ENCODE data around the gene C10orf120.

DNA sequence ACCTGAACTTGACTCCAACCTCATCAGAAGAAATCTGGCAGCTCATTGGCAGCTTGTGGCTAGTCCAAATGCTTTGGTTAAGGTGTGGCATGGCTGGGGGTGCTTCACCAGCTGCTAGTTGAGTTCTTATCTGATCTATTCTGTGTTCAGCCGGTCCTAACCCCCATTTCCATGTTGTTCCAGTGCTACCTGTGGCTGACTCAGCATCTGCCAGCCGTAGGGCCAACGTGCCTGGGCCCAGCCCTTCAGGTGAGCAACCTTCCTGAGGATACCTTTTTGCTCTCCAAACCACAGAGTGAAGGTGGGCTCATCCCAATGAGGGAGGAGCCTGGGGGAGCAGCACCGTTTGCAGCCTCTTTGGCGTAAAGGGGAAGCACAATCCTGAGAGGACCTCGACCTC lies 46.8 kb upstream of the C10orf120 start:
- TF ChIP-seq, protein P1, sequence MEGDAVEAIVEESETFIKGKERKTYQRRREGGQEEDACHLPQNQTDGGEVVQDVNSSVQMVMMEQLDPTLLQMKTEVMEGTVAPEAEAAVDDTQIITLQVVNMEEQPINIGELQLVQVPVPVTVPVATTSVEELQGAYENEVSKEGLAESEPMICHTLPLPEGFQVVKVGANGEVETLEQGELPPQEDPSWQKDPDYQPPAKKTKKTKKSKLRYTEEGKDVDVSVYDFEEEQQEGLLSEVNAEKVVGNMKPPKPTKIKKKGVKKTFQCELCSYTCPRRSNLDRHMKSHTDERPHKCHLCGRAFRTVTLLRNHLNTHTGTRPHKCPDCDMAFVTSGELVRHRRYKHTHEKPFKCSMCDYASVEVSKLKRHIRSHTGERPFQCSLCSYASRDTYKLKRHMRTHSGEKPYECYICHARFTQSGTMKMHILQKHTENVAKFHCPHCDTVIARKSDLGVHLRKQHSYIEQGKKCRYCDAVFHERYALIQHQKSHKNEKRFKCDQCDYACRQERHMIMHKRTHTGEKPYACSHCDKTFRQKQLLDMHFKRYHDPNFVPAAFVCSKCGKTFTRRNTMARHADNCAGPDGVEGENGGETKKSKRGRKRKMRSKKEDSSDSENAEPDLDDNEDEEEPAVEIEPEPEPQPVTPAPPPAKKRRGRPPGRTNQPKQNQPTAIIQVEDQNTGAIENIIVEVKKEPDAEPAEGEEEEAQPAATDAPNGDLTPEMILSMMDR (conservative IDR thresholded peaks at IDR 0.05; ENCODE audit: low read length): no peak
- no peak for TF ChIP-seq EZH2phosphoT487 (IDR thresholded peaks at IDR 0.05; ENCODE audit: borderline replicate concordance)
